H1 (cell line): Measurements from ENCODE around the gene EED. TPM values are rescaled to one million over a fixed set of nuclear protein-coding genes. Genes with fewer than 3 reads are reported as not detected.

ENCODE experiments used
- GABPA ChIP-seq: IDR thresholded peaks from 2 replicates; pipeline ENCODE4 v1.6.1; 2011; ENCODE audit warnings: mild to moderate bottlenecking, low read length, moderate library complexity, borderline replicate concordance; ENCODE audit not compliant: insufficient read depth
- POLR2AphosphoS5 ChIP-seq: IDR thresholded peaks from 2 replicates; pipeline ENCODE4 v1.6.1; 2011; ENCODE audit warnings: low read depth, low read length
- RFX5 ChIP-seq: IDR thresholded peaks from 2 replicates; pipeline ENCODE4 v1.6.1; 2011; ENCODE audit warnings: low read depth, low read length, improper control_type of control experiment, borderline replicate concordance
- TBP ChIP-seq: IDR thresholded peaks from 2 replicates; pipeline ENCODE4 v1.6.1; 2011; ENCODE audit warnings: low read depth, low read length, improper control_type of control experiment
- polyA plus RNA-seq, 7 experiments: library from polyadenylated mRNA; depleted of rRNA in 3 of 7; stranded (reverse) in 5 of 7; unstranded in 2 of 7; fragments of >200 nt in 5 of 7; fragments of 200-250 nt in 2 of 7; gene quantifications; 1 replicate in 5 of 7; 2 replicates in 1 of 7; 4 replicates in 1 of 7; pipeline versions ENCODE4 v1.2.1 to v1.2.3, GENCODE V29; 2011 to 2013; ENCODE audit warnings: missing spikeins in 2 of 7, mixed read lengths in 2 of 7
- total RNA-seq: library from RNA; stranded (reverse); fragmentation: NEBNext Ultra II Directional; extraction: Animal tissue kit (Norgen Biotek cat#: 25700); gene quantifications from 2 replicates; pipeline ENCODE4 v1.2.1, GENCODE V29; 2021

EED gene
- total and polyA plus RNA-seq, 2 of the 8 experiments (the other 6 are each of a cell fraction or from before 2014, with no cell fraction given), result 12.6 to 26.9 TPM

GRCh38 chr11:86247608-86248007 is 3.1 kb downstream of the EED start (continued):
- no peak for TF ChIP-seq RFX5
- TF ChIP-seq GABPA, result no peak
- TF ChIP-seq TBP, result no peak
- TF ChIP-seq POLR2AphosphoS5, result no peak
- TF ChIP-seq, all 59 proteins: peak for 0
